Type B pancreatic cell (in vitro differentiated cells): ENCODE results near the gene ABCB8. TPM values are rescaled to one million over a fixed set of nuclear protein-coding genes. Genes with fewer than 3 reads are reported as not detected.

Experiments used
- DNase-seq: peaks from one replicate; pipeline ENCODE4 v3.0.0; 2021; ENCODE audit warnings: mixed read lengths; ENCODE audit not compliant: unreplicated experiment; ENCODE audit errors: extremely low spot score
- H3K27ac Mint-ChIP-seq: 2 replicates; pipeline ENCODE4 v1.8.0; 2021; ENCODE audit warnings: mild to moderate bottlenecking, mixed read lengths
- H3K27me3 Mint-ChIP-seq: 2 replicates; pipeline ENCODE4 v1.8.0; 2021; ENCODE audit warnings: mixed read lengths
- H3K36me3 Mint-ChIP-seq: 2 replicates; pipeline ENCODE4 v1.8.0; 2021; ENCODE audit warnings: mixed read lengths
- H3K4me1 Mint-ChIP-seq: one replicate; pipeline ENCODE4 v1.8.0; 2021; ENCODE audit warnings: mixed read lengths; ENCODE audit not compliant: unreplicated experiment
- H3K4me3 Mint-ChIP-seq: 2 replicates; pipeline ENCODE4 v1.8.0; 2021; ENCODE audit warnings: mild to moderate bottlenecking, mixed read lengths
- H3K9me3 Mint-ChIP-seq: 2 replicates; pipeline ENCODE4 v1.8.0; 2021; ENCODE audit warnings: mixed read lengths
- total RNA-seq: library from RNA; stranded (reverse); gene quantifications from 2 replicates; pipeline ENCODE4 v1.2.1, GENCODE V29; 2021; ENCODE audit warnings: low replicate concordance
- TF ChIP-seq, protein P1 (sequence below): fragments of 200-600 bp; sonication (generic); conservative IDR thresholded peaks from 2 replicates; pipeline ENCODE4 v1.5.0; 2021; ENCODE audit warnings: antibody characterized with exemption, mild to moderate bottlenecking

Gene ABCB8
- total RNA-seq, 1 donor from 2014 or later = 45.5 TPM

- Mint-ChIP-seq H3K4me1 (peaks cover 22% of the 10 kb centered on the region), H3K36me3 (no peaks in the 10 kb centered on the region), H3K4me3 (peak overlapping the region; percentile 94), H3K27me3 (peaks cover 26% of the 10 kb centered on the region), H3K9me3 (no peaks in the 10 kb centered on the region), H3K27ac (peak overlapping the region; percentile 100)
- TF ChIP-seq, protein P1, sequence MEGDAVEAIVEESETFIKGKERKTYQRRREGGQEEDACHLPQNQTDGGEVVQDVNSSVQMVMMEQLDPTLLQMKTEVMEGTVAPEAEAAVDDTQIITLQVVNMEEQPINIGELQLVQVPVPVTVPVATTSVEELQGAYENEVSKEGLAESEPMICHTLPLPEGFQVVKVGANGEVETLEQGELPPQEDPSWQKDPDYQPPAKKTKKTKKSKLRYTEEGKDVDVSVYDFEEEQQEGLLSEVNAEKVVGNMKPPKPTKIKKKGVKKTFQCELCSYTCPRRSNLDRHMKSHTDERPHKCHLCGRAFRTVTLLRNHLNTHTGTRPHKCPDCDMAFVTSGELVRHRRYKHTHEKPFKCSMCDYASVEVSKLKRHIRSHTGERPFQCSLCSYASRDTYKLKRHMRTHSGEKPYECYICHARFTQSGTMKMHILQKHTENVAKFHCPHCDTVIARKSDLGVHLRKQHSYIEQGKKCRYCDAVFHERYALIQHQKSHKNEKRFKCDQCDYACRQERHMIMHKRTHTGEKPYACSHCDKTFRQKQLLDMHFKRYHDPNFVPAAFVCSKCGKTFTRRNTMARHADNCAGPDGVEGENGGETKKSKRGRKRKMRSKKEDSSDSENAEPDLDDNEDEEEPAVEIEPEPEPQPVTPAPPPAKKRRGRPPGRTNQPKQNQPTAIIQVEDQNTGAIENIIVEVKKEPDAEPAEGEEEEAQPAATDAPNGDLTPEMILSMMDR = no peak
- DNase-seq = no peak
Measured at GRCh38 chr7:151028948-151029501, 775 bp downstream of the ABCB8 start.

- H3K27me3 Mint-ChIP-seq = peaks cover 15% of the 10 kb centered on the region
- peak overlapping the region; percentile 8 for H3K27ac Mint-ChIP-seq
- no peaks in the 10 kb centered on the region for H3K9me3 Mint-ChIP-seq
Measured at GRCh38 chr7:151031011-151031410, 2.8 kb downstream of the ABCB8 start.

DNA sequence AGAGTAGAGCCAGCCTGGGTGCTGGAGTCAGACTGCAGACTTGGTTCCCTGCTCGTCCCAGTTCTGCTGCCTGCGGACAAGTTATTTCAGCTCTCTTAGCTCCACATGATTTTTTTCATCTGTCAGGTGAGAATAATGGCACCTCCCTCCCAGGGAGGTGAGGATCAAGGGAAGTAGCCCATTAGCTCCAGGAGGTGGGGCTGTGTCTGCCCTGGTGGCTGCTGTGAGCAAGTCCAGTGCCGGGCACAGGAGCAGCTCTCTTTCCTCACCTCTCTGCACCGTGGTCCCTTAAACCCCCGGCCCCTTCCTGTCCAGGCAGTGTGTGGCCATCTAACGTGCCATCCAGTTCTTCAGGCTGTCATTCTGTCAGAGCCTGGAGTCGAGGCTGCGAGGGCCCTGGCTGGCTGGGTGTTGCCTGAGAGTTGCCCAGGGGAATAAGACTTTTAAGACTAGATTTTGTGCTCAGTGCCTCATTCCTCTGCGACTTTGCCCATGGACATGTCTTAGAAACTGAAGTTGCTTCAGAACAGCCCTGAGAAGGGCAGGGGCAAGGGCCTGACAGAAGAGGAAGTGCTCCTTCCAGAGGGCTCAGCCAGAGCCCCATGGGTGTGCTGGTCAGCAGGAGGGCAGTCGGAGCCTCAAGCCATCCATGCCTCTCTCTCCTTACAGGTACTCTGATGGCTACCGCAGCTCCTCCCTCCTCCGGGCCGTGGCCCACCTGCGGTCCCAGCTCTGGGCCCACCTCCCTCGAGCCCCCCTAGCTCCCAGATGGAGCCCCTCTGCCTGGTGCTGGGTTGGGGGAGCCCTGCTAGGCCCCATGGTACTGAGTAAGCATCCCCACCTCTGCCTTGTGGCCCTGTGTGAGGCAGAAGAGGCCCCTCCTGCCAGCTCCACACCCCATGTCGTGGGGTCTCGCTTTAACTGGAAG is 5.0 kb downstream of the ABCB8 start:
- H3K27ac Mint-ChIP-seq = peak overlapping the region; percentile 93
- H3K36me3 Mint-ChIP-seq = no peaks in the 10 kb centered on the region
- H3K4me3 Mint-ChIP-seq = peak overlapping the region; percentile 39
- TF ChIP-seq, protein P1 = no peak
- peaks cover 8% of the 10 kb centered on the region for H3K4me1 Mint-ChIP-seq
- H3K9me3 Mint-ChIP-seq = no peaks in the 10 kb centered on the region
- no peak for DNase-seq
- no peaks in the 10 kb centered on the region for H3K27me3 Mint-ChIP-seq

More at GRCh38 chr7:151031011-151031410, 2.8 kb downstream of the ABCB8 start:
- DNase-seq = no peak
- Mint-ChIP-seq H3K36me3 (no peaks in the 10 kb centered on the region), H3K4me3 (no peak overlapping the region), H3K4me1 (peaks cover 19% of the 10 kb centered on the region)
- TF ChIP-seq, protein P1 = no peak

DNA sequence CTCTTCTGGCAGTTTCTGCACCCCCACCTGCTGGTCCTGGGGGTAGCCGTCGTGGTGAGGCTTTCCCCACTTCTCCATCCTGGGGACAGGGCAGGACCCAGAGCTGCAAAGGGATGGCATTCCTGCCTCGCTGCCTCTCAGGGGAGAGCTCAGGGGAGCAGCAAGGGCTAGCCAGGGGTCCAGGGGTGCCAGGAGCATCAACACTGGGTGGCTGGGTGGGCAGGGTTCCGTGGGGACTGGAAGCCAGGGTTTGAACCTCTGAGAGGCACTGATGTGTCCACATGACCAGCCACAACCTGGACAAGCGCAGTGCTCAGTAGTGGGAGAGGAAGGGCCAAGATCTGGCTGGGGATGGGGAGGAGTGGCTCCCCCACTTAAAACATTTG is 5.6 kb downstream of the ABCB8 start:
- Mint-ChIP-seq H3K4me3 (no peak overlapping the region), H3K4me1 (peaks cover 7% of the 10 kb centered on the region), H3K27ac (no peak overlapping the region), H3K36me3 (no peaks in the 10 kb centered on the region), H3K27me3 (no peaks in the 10 kb centered on the region), H3K9me3 (no peaks in the 10 kb centered on the region)
- DNase-seq = no peak
- TF ChIP-seq, protein P1 = no peak

DNA sequence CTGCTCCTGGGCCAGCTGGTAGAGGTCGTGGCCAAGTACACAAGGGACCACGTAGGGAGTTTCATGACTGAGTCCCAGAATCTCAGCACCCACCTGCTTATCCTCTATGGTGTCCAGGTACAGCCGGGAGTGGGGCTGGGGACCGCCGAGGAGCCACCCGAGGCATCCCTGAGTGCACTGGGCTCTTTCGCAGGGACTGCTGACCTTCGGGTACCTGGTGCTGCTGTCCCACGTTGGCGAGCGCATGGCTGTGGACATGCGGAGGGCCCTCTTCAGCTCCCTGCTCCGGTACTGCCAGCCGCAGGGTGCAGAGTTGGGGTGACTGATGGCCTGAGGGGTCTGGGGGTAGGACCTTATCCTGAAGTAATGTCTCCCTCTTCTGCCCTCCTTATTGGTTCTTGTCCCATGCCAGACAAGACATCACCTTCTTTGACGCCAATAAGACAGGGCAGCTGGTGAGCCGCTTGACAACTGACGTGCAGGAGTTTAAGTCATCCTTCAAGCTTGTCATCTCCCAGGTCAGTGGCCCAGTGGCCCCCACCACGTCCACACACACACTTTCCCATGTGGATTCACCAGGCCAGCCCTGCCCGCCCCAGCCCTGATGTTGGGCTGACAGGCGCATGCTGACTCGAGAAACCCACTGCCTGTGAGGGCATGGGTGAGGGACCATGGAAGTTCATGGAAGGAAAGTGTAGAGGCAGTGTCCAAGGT is 6.2 kb downstream of the ABCB8 start:
- H3K9me3 Mint-ChIP-seq = no peaks in the 10 kb centered on the region
- DNase-seq = no peak
- H3K4me3 Mint-ChIP-seq = no peak overlapping the region
- no peak overlapping the region for H3K27ac Mint-ChIP-seq
- no peaks in the 10 kb centered on the region for H3K36me3 Mint-ChIP-seq
- TF ChIP-seq, protein P1 = no peak
- no peaks in the 10 kb centered on the region for H3K27me3 Mint-ChIP-seq
- peaks cover 9% of the 10 kb centered on the region for H3K4me1 Mint-ChIP-seq
